HG02943 (cell line): Measurements from ENCODE around the gene ENOPH1.

ENCODE experiments used
- ATAC-seq: cut with Tn5 transposase; IDR thresholded peaks from one replicate; pipeline ENCODE4 v1.9.1; 2021; ENCODE audit warnings: mild to moderate bottlenecking, low read depth, moderate library complexity; ENCODE audit not compliant: unreplicated experiment

Gene ENOPH1

DNA sequence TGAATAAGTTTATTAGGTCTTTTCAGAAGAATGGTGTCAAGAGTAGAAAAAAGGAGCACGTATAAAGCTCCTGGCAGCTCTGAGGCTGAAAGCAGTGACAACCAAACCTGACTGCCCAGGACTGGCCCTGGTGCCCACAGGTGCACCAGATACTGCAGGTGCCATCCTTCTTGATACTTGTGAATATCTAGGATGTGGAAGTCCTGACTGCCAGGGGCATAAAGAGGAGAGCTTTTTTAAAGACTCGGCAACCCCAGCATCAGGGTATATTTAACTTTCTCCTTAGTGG lies 70.7 kb downstream of the ENOPH1 start:
- ATAC-seq, result no peak

DNA sequence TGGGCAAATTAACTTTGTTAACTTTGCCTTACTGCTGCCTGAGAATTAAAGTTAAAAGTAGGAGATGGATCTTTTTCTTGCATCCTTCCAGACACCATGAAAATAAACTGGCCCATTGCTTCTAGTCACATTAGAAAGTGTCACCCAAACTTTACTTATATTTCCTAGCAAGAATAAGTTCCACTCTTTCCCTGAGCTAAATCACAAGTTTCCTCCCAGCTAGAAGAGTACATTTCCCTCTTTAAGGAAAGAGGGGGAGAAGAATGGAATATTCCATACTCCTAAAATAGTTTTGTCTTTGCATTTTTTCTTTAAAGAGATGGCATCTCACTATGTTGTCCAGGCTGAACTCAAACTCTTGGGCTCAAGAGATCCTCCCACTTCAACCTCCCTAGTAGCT lies 77.6 kb downstream of the ENOPH1 start:
- no peak for ATAC-seq

DNA sequence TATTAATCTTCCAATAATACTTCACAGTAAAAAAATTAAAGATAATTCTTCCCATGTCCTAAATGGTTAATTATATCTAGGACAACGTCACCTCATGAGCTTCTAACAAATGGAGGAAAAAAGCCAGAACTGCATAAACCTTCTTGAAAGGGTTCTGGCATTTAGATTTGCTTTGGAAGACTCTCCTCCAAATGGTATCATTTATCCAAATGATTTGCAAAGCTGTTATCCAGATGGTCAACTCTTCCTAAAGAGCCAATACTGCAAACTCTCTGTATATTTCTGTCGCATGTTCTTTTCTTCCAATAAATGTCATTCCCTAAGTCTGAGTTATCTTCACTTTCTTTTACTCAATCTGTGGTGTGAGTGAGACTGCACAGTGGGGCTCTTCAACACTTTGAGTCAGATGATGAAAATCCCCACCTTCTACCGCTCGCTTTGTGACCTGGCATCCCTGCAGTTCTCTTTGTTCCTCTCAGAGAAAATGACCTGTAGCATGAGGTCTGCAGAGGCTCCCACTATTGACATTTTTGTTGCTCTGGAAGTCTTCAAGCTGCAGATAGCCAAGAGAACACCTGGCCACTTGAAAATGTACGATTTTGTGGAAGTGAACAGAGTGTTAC lies 78.5 kb downstream of the ENOPH1 start:
- no peak for ATAC-seq

DNA sequence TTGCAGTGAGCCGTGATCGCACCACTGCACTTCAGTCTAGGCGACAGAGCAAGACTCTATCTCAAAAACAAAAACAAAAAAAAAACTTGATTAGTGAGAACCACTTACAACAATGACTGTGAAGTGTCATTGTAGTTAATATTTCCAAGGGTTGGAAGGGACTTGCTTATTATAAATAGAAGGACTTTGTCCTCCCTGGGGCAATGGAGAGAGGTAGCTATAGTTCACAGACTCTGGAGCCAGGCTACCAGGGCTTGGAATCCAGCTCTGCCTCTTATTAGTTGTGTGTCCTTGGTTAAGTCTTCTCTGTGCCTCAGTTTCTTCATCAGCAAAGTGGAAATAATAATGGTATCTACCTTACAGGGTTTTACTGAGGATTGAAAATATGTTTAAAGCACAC lies 79.8 kb downstream of the ENOPH1 start:
- no peak for ATAC-seq
